Activated CD4-positive, alpha-beta memory T cell treated with anti-CD3 and anti-CD28 coated beads, Interleukin-2, amount 10 ng/mL, durations not matched to agents 7 days and 5 days (primary cell): ENCODE measurements around the gene CRABP2. TPM values are rescaled to one million over a fixed set of nuclear protein-coding genes. Genes with fewer than 3 reads are reported as not detected.
A peak's percentile ranks its signal among the peaks of the same experiment; 100 is the strongest.

Source experiments
- CTCF ChIA-PET: fragments of 350-600 bp; sonication (Branson Sonifier 250); formaldehyde crosslinking; loops from one replicate; lab custom pipeline; 2021; ENCODE audit warnings: antibody characterized with exemption, inconsistent platforms; lab: Charles Lee
- POLR2A ChIA-PET: fragments of 350-600 bp; sonication (Branson Sonifier 250); formaldehyde crosslinking; loops from one replicate; lab custom pipeline; 2021; ENCODE audit warnings: antibody characterized with exemption; lab: Charles Lee
- DNase-seq: peaks from one replicate; pipeline ENCODE4 v3.0.0-alpha.2; 2020
- H3K27ac Mint-ChIP-seq: one replicate; pipeline ENCODE4 v1.8.0; 2021; ENCODE audit warnings: mild to moderate bottlenecking, mixed read lengths
- H3K27me3 Mint-ChIP-seq: one replicate; pipeline ENCODE4 v1.8.0; 2021; ENCODE audit warnings: mixed read lengths
- H3K36me3 Mint-ChIP-seq: one replicate; pipeline ENCODE4 v1.8.0; 2021; ENCODE audit warnings: low read depth, mixed read lengths
- H3K4me1 Mint-ChIP-seq: one replicate; pipeline ENCODE4 v1.8.0; 2021; ENCODE audit warnings: mixed read lengths
- H3K4me3 Mint-ChIP-seq: one replicate; pipeline ENCODE4 v1.8.0; 2021; ENCODE audit warnings: mild to moderate bottlenecking, mixed read lengths
- H3K9me3 Mint-ChIP-seq: one replicate; pipeline ENCODE4 v1.8.0; 2021; ENCODE audit warnings: mixed read lengths
- total RNA-seq, 2 experiments: library from RNA; stranded (reverse); gene quantifications; one replicate each; pipeline ENCODE4 v1.2.3, GENCODE V29; 2021

The CRABP2 gene
- total RNA-seq, 2 experiments from 2014 or later, result 0.58 to 1.2 TPM

DNA sequence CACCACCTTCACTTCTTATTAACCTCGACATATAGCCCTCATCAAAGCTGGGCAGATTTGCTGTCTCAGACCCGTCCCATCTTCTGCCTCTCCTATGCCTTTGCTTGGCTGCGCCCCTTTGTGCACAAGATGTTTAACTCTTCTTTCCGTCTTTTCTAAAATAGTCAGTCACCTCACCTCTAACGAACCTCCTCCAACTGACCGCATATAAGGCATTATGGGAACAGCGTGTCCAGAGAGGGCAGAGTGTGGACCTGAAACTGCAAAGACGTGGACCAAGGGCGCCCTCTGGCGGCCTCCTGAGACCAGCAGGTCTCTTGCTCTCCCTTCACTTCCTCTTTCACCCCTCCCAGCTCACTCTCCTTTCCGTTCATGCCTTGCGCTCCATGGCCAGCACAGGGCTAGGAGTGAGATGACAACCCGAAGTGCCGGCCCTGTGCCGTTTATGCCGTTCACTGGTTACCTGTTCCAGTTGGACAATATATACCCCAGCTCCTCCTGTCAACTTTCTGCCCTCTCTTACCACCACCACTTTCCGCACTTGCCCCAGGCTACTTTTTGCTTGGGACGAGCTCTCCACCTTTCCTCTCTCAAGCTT is 20.4 kb upstream of the CRABP2 start:
- POLR2A ChIA-PET, result interaction anchor here (0.6 to 8.9 kb wide), 16 partner anchors 9 to 319 kb away, joined by 3 to 150 read pairs (median 10); partner anchors contain the start of genes HDGF, MRPL24, NES and NTRK1

GRCh38 chr1:156721535-156721934 is 16.2 kb upstream of the CRABP2 start:
- ChIA-PET POLR2A (interaction anchor here (1.0 to 1.4 kb wide), 3 partner anchors 16 to 32 kb away, joined by 3 to 5 read pairs (median 5); partner anchors contain the start of gene CRABP2), CTCF (interaction anchor here (1.3 to 2.4 kb wide), 3 partner anchors 19 to 62 kb away, joined by 3 to 25 read pairs (median 4); no protein-coding TSS in a partner anchor)
- DNase-seq, result no peak
- Mint-ChIP-seq H3K4me3 (no peak overlapping the region), H3K27ac (peak overlapping the region; percentile 59), H3K4me1 (peaks cover 28% of the 10 kb centered on the region), H3K27me3 (no peaks in the 10 kb centered on the region), H3K36me3 (peaks cover 44% of the 10 kb centered on the region), H3K9me3 (no peaks in the 10 kb centered on the region)

More for the DNA sequence above, 20.4 kb upstream of the CRABP2 start:
- CTCF ChIA-PET, result interaction anchor here (0.6 to 6.7 kb wide), 60 partner anchors 7 to 319 kb away, joined by 3 to 212 read pairs (median 6); partner anchors contain the start of genes CRABP2, HDGF, INSRR and MRPL24
- Mint-ChIP-seq H3K27ac (no peak overlapping the region), H3K27me3 (no peaks in the 10 kb centered on the region), H3K4me3 (no peak overlapping the region), H3K4me1 (peaks cover 36% of the 10 kb centered on the region), H3K9me3 (no peaks in the 10 kb centered on the region), H3K36me3 (peaks cover 48% of the 10 kb centered on the region)
- peak; percentile 85 for DNase-seq

GRCh38 chr1:156721131-156721530 is 15.7 kb upstream of the CRABP2 start:
- Mint-ChIP-seq H3K36me3 (peaks cover 44% of the 10 kb centered on the region), H3K4me3 (no peak overlapping the region), H3K27ac (peak overlapping the region; percentile 59), H3K9me3 (no peaks in the 10 kb centered on the region), H3K4me1 (peaks cover 28% of the 10 kb centered on the region), H3K27me3 (no peaks in the 10 kb centered on the region)
- ChIA-PET POLR2A (interaction anchor here (1.0 to 1.4 kb wide), 4 partner anchors 15 to 36 kb away, joined by 3 to 5 read pairs (median 4); partner anchors contain the start of gene CRABP2), CTCF (interaction anchor here (1.7 to 2.4 kb wide), 2 partner anchors 19 to 31 kb away, joined by 3 to 25 read pairs; no protein-coding TSS in a partner anchor)
- DNase-seq, result no peak

DNA sequence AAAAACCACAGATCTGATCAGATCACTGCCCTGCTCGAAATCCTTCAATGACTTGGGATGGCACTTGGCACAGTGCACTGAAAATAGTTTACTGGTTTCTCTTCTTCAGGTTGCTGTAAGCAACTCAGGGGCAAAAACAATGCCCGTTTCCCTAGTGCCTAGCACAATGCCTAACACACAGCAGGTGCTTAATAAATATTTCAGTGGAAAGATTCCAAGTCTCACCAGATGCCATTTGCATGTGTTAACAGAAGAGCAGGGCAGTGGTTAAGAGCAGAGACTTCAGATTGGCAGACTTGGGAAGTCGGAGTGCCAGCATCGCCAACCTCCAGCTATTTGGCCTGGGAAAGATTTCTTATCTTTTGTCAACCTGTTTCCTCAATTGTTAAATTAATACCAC is 12.0 kb upstream of the CRABP2 start:
- Mint-ChIP-seq H3K27ac (no peak overlapping the region), H3K27me3 (no peaks in the 10 kb centered on the region), H3K4me1 (peaks cover 9% of the 10 kb centered on the region), H3K4me3 (no peak overlapping the region), H3K36me3 (peaks cover 29% of the 10 kb centered on the region), H3K9me3 (no peaks in the 10 kb centered on the region)
- ChIA-PET POLR2A (no interaction called here), CTCF (interaction anchor here (2.7 to 4.4 kb wide), 2 partner anchors 11 to 28 kb away, joined by 18 to 27 read pairs; partner anchors contain the start of gene CRABP2)
- DNase-seq, result no peak

- CTCF ChIA-PET, result interaction anchor here (1.5 to 4.4 kb wide), 5 partner anchors 9 to 91 kb away, joined by 4 to 33 read pairs (median 18); partner anchors contain the start of gene CRABP2
- Mint-ChIP-seq H3K4me3 (no peak overlapping the region), H3K27me3 (no peaks in the 10 kb centered on the region), H3K36me3 (peaks cover 15% of the 10 kb centered on the region), H3K9me3 (no peaks in the 10 kb centered on the region), H3K4me1 (no peaks in the 10 kb centered on the region), H3K27ac (no peak overlapping the region)
- no peak for DNase-seq
- POLR2A ChIA-PET, result interaction anchor here (2.0 kb wide), 1 partner anchor 8 kb away, joined by 4 read pairs; no protein-coding TSS in a partner anchor
Observed at GRCh38 chr1:156714830-156715229, 9.4 kb upstream of the CRABP2 start.

DNA sequence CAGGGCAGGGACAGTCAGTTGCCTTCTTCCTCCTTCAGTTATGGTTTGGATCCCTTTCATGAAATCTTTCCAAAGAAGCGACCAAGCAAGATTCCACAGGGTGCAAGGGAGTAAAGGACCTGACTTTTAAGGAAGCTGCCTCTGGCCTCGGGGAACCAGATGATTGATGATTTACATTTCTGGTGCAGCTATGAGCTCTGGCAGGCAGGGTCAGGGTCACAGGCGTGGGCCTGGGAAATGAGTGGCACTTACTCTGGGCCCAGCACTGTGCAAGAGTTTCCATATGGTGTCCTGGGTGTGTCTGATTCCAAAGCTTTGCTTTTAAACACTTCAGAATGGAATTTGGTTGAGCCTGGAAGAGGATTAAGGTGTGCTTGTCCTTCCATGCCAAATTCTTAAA is 7.2 kb upstream of the CRABP2 start:
- Mint-ChIP-seq H3K4me1 (no peaks in the 10 kb centered on the region), H3K36me3 (peaks cover 15% of the 10 kb centered on the region), H3K27me3 (peaks cover under 1% of the 10 kb centered on the region), H3K9me3 (no peaks in the 10 kb centered on the region), H3K27ac (no peak overlapping the region), H3K4me3 (no peak overlapping the region)
- DNase-seq, result no peak
- CTCF ChIA-PET, result interaction anchor here (0.8 to 2.1 kb wide), 3 partner anchors 13 to 53 kb away, joined by 3 to 13 read pairs (median 6); no protein-coding TSS in a partner anchor
- POLR2A ChIA-PET, result interaction anchor here (3.5 kb wide), 1 partner anchor 13 kb away, joined by 10 read pairs; no protein-coding TSS in a partner anchor

DNA sequence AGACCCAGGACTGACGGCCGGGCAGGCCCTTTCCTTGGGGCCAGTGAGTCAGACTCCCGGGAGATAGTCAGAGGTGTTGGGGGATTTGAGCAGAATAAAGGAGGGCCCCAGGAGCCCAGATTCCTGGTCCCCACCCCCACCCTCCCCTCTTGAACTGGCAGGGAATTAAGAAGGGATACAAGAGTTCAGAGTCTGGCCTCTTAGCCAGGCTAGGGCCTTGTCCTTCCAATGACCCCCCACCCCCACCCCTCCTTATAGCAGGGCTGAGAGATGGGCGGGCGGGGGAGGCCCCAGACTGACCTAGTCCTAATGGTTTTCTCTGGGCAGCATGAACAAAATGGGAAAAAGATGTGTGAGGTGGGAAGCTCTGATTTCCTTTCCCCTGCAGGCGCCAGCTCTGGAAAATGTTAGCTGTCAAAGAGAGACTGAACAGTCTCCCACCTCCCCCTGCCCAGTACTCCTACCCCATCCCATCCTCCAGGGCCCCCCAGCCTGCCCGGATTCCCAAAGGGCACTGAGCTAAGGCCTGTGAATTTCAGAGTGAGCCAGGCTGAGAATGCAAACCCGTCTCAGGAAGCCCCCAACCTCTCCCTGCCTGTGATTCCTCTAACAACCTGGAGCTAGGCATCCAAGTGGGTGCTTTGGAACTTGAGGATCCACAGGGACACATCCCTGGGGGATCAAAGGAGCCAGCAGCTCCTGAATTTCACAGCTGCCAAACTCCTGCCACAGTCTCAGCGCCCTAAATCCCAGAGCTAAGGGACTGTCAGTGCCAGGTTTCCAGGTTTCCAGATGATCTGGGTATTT is 5.8 kb upstream of the CRABP2 start:
- Mint-ChIP-seq H3K4me3 (no peak overlapping the region), H3K36me3 (peaks cover 9% of the 10 kb centered on the region), H3K9me3 (no peaks in the 10 kb centered on the region), H3K27ac (no peak overlapping the region), H3K27me3 (peaks cover 9% of the 10 kb centered on the region), H3K4me1 (peaks cover 9% of the 10 kb centered on the region)
- ChIA-PET POLR2A (interaction anchor here (3.5 kb wide), 1 partner anchor 15 kb away, joined by 10 read pairs; no protein-coding TSS in a partner anchor), CTCF (interaction anchor here (0.9 to 2.1 kb wide), 4 partner anchors 15 to 84 kb away, joined by 3 to 13 read pairs (median 6); no protein-coding TSS in a partner anchor)
- no peak for DNase-seq

DNA sequence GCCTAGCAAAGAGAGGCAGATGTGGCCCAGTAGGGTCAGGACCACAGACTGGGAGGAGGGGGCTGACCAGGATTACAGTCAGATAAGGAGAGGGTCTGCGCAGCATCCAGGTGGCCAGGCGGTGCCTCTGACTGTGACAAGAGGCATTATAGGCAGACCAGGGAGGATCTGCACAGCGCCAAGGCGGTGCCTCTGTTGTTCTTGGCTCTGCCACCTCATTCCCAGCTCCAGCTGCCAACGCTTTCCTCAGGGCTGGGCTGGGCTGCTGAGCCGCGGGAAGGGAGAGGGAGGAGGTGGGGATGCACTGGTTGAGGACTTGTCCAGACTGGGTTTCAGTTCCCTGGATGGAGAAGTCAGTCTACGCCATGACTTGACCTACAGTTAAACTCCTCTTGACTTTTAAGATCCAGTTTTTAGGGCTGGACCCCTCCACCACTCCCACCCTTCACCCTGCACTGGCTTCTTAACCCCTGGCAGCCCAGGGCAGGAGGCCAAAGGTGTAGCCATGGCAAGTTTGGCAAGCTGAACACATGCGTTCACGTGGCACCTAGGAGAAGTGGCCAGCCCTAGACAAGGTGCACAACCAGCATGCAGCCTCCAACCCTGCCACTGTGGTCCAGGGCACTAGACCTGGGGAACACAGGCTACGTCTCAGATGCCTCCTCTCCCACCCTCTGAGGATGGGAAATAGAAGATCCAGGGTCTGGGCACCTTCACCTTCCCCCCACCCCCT is 4.5 kb upstream of the CRABP2 start:
- Mint-ChIP-seq H3K27ac (no peak overlapping the region), H3K36me3 (peaks cover 2% of the 10 kb centered on the region), H3K4me3 (no peak overlapping the region), H3K9me3 (no peaks in the 10 kb centered on the region), H3K27me3 (peaks cover 21% of the 10 kb centered on the region), H3K4me1 (peaks cover 20% of the 10 kb centered on the region)
- ChIA-PET CTCF (interaction anchor here (0.6 to 0.9 kb wide), 2 partner anchors 15 to 82 kb away, joined by 3 to 4 read pairs; no protein-coding TSS in a partner anchor), POLR2A (interaction anchor here (0.6 to 3.5 kb wide), 2 partner anchors 16 to 189 kb away, joined by 3 to 10 read pairs; no protein-coding TSS in a partner anchor)
- no peak for DNase-seq

GRCh38 chr1:156709031-156709430 is 3.6 kb upstream of the CRABP2 start:
- H3K27ac Mint-ChIP-seq, result no peak overlapping the region
- POLR2A ChIA-PET, result interaction anchor here (1.5 to 1.8 kb wide), 2 partner anchors 20 to 48 kb away, joined by 3 to 5 read pairs; partner anchors contain the start of genes ISG20L2 and METTL25B
- H3K27me3 Mint-ChIP-seq, result peaks cover 29% of the 10 kb centered on the region
- H3K36me3 Mint-ChIP-seq, result no peaks in the 10 kb centered on the region
- no peak for DNase-seq
- H3K4me1 Mint-ChIP-seq, result peaks cover 21% of the 10 kb centered on the region
- H3K4me3 Mint-ChIP-seq, result no peak overlapping the region
- H3K9me3 Mint-ChIP-seq, result no peaks in the 10 kb centered on the region
- CTCF ChIA-PET, result interaction anchor here (0.6 to 4.6 kb wide), 2 partner anchors 15 to 151 kb away, joined by 4 to 19 read pairs; partner anchors contain the start of genes INSRR and NTRK1

GRCh38 chr1:156708218-156708661 is 2.9 kb upstream of the CRABP2 start:
- Mint-ChIP-seq H3K4me3 (no peak overlapping the region), H3K27ac (no peak overlapping the region), H3K4me1 (peaks cover 21% of the 10 kb centered on the region), H3K36me3 (no peaks in the 10 kb centered on the region), H3K9me3 (no peaks in the 10 kb centered on the region), H3K27me3 (peaks cover 35% of the 10 kb centered on the region)
- ChIA-PET POLR2A (interaction anchor here (1.0 to 1.8 kb wide), 4 partner anchors 18 to 48 kb away, joined by 3 to 6 read pairs (median 4); partner anchors contain the start of genes ISG20L2 and METTL25B), CTCF (interaction anchor here (1.0 to 4.6 kb wide), 5 partner anchors 18 to 152 kb away, joined by 3 to 34 read pairs (median 3); partner anchors contain the start of genes INSRR and NTRK1)
- DNase-seq, result no peak

GRCh38 chr1:156707417-156708217 is 2.2 kb upstream of the CRABP2 start:
- H3K9me3 Mint-ChIP-seq, result no peaks in the 10 kb centered on the region
- H3K4me3 Mint-ChIP-seq, result no peak overlapping the region
- no peak overlapping the region for H3K27ac Mint-ChIP-seq
- H3K4me1 Mint-ChIP-seq, result peaks cover 21% of the 10 kb centered on the region
- H3K27me3 Mint-ChIP-seq, result peaks cover 38% of the 10 kb centered on the region
- POLR2A ChIA-PET, result interaction anchor here (0.9 to 2.1 kb wide), 6 partner anchors 17 to 46 kb away, joined by 3 to 6 read pairs (median 5); partner anchors contain the start of genes ISG20L2 and METTL25B
- H3K36me3 Mint-ChIP-seq, result no peaks in the 10 kb centered on the region
- no peak for DNase-seq
- CTCF ChIA-PET, result interaction anchor here (1.0 to 10.7 kb wide), 10 partner anchors 8 to 185 kb away, joined by 3 to 109 read pairs (median 14); partner anchors contain the start of genes INSRR, NTRK1 and PEAR1
